Peyer's patch (tissue), 4 donors: ENCODE results near the gene ADM. TPM values are rescaled to one million over a fixed set of nuclear protein-coding genes. Genes with fewer than 3 reads are reported as not detected.

Source experiments
- DNase-seq, 3 donors: peaks; one replicate each; pipeline ENCODE4 v3.0.0-alpha.2; 2017 to 2019
- H3K27ac ChIP-seq, 4 donors: fragments of 200-600 bp; sonication (generic); one replicate each; pipeline ENCODE4 v1.5.1; 2016 to 2019
- H3K27me3 ChIP-seq, 2 donors: fragments of 200-600 bp; sonication (generic); one replicate each; pipeline ENCODE4 v1.5.1; 2019
- H3K36me3 ChIP-seq, 3 donors: fragments of 200-600 bp; sonication (generic); one replicate each; pipeline ENCODE4 v1.5.1; 2016 to 2019
- H3K4me1 ChIP-seq, 4 donors: fragments of 200-600 bp; sonication (generic); one replicate each; pipeline ENCODE4 v1.5.1; 2016 to 2019
- H3K4me3 ChIP-seq, 4 donors: fragments of 200-600 bp; sonication (generic); 1 replicate in 3 of 4; 2 replicates in 1 of 4; pipeline ENCODE4 v1.5.1; 2016 to 2019; ENCODE audit warnings: mild to moderate bottlenecking in 1 of 4
- H3K9me3 ChIP-seq, 4 donors: fragments of 200-600 bp; sonication (generic); one replicate each; pipeline ENCODE4 v1.5.1; 2016 to 2019; ENCODE audit warnings: mild to moderate bottlenecking in 1 of 4
- CTCF ChIP-seq, 6 experiments: fragments of 450-650 bp in 4 of 6; fragments of 200-600 bp in 2 of 6; sonication (generic) in 1 of 6; IDR thresholded peaks; one replicate each; pipeline ENCODE4 v1.5.1; 2017 to 2019; ENCODE audit warnings: antibody characterized with exemption in 6 of 6, mild to moderate bottlenecking in 3 of 6, moderate library complexity in 1 of 6
- POLR2A ChIP-seq, 2 donors: fragments of 450-650 bp; IDR thresholded peaks; one replicate each; pipeline ENCODE4 v1.5.1; 2017; ENCODE audit warnings: antibody characterized with exemption in 2 of 2, mild to moderate bottlenecking in 2 of 2, moderate library complexity in 2 of 2
- total RNA-seq, 4 donors: library from RNA; depleted of rRNA; stranded (reverse); fragments of >200 nt; gene quantifications; one replicate each; pipeline ENCODE4 v1.1.0, GENCODE V29; 2016

Gene ADM
- total RNA-seq, 4 donors from 2014 or later, result 75.5 to 323 (median 106) TPM

- Histone ChIP-seq H3K4me3 (no peak overlapping the region), H3K9me3 (no peaks in the 10 kb centered on the region), H3K36me3 (no peaks in the 10 kb centered on the region), H3K27me3 (no peaks in the 10 kb centered on the region), H3K4me1 (peaks cover 0 to 22% (median 0%) of the 10 kb centered on the region in 4 donors), H3K27ac (no peak overlapping the region)
- TF ChIP-seq POLR2A (IDR thresholded peaks at IDR 0.05), result no peak
- no peak for TF ChIP-seq CTCF (IDR thresholded peaks at IDR 0.05)
- DNase-seq, result peak in 2 of 3 donors; percentile 29 to 57
These were observed 9.6 kb downstream of the ADM start for GRCh38 chr11:10314199-10315072.

GRCh38 chr11:10315083-10315482, 10.2 kb downstream of the ADM start:
- Histone ChIP-seq H3K27me3 (no peaks in the 10 kb centered on the region), H3K36me3 (no peaks in the 10 kb centered on the region), H3K9me3 (no peaks in the 10 kb centered on the region), H3K27ac (no peak overlapping the region), H3K4me3 (no peak overlapping the region), H3K4me1 (peaks cover 0 to 15% (median 0%) of the 10 kb centered on the region in 4 donors)
- TF ChIP-seq CTCF (IDR thresholded peaks at IDR 0.05) (no peak), POLR2A (IDR thresholded peaks at IDR 0.05) (no peak)
- DNase-seq, result no peak

- TF ChIP-seq CTCF (IDR thresholded peaks at IDR 0.05) (no peak), POLR2A (IDR thresholded peaks at IDR 0.05) (no peak)
- H3K27ac ChIP-seq, result peak overlapping the region in 3 of 4 donors; percentile 23 to 74 (median 34)
These were observed 12.4 kb downstream of the ADM start for GRCh38 chr11:10317151-10317755.

GRCh38 chr11:10317776-10318526, 13.1 kb downstream of the ADM start:
- peak overlapping the region; percentile 9 to 74 (median 28) for H3K27ac ChIP-seq
- H3K36me3 ChIP-seq, result no peaks in the 10 kb centered on the region
- peaks cover 0 to 20% (median 0%) of the 10 kb centered on the region in 4 donors for H3K4me1 ChIP-seq
- H3K27me3 ChIP-seq, result no peaks in the 10 kb centered on the region
- no peak overlapping the region for H3K4me3 ChIP-seq
- TF ChIP-seq CTCF (IDR thresholded peaks at IDR 0.05) (no peak), POLR2A (IDR thresholded peaks at IDR 0.05) (no peak)
- H3K9me3 ChIP-seq, result no peaks in the 10 kb centered on the region
- peak in 1 of 3 donors; percentile 75 for DNase-seq

More at GRCh38 chr11:10317151-10317755, 12.4 kb downstream of the ADM start:
- no peaks in the 10 kb centered on the region for H3K36me3 ChIP-seq
- no peak for DNase-seq
- no peaks in the 10 kb centered on the region for H3K9me3 ChIP-seq
- H3K4me3 ChIP-seq, result no peak overlapping the region
- H3K27me3 ChIP-seq, result no peaks in the 10 kb centered on the region
- H3K4me1 ChIP-seq, result peaks cover 0 to 13% (median 0%) of the 10 kb centered on the region in 4 donors

GRCh38 chr11:10318527-10318802, 13.6 kb downstream of the ADM start:
- Histone ChIP-seq H3K4me1 (peaks cover 0 to 22% (median 0%) of the 10 kb centered on the region in 4 donors), H3K36me3 (no peaks in the 10 kb centered on the region), H3K4me3 (no peak overlapping the region), H3K27me3 (no peaks in the 10 kb centered on the region), H3K27ac (peak overlapping the region in 3 of 4 donors; percentile 9 to 74 (median 23)), H3K9me3 (no peaks in the 10 kb centered on the region)
- TF ChIP-seq CTCF (IDR thresholded peaks at IDR 0.05), result no peak
- no peak for TF ChIP-seq POLR2A (IDR thresholded peaks at IDR 0.05)
- DNase-seq, result peak in 2 of 3 donors; percentile 68 to 77
